OCI-LY3 (cell line): ENCODE results near the gene SLC24A5.

Experiments used
- EZH2phosphoT487 ChIP-seq: fragments of 200-600 bp; shearing (Covaris generic); IDR thresholded peaks from 2 replicates; pipeline ENCODE4 v1.6.1; 2018; ENCODE audit warnings: antibody characterized with exemption, mixed run types, low read depth
- TF ChIP-seq, protein P1 (sequence below): fragments of 200-600, 300-600 bp; sonication (generic); IDR thresholded peaks from 2 replicates; pipeline ENCODE4 v1.5.1; 2014; ENCODE audit warnings: antibody characterized with exemption, low read length, low read depth

DNA sequence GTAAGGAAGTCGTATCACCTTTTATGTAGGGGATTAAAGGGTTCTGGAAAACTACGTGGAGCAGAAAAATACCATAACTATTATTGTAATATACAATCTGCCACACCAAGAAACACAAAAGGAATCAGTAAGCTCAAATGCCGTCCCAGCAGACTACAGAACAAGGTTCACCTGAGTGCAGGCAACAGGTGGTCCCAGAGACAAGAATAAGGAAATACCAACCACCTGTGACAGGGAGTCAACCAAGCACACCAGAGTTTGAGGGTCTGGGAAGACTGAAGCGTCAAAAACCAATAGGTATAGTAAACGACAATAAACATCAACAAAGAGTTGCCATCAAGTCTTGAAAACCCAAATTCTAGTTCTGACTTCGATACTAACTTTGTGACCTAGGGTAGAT is 12.1 kb downstream of the SLC24A5 start:
- TF ChIP-seq, protein P1, sequence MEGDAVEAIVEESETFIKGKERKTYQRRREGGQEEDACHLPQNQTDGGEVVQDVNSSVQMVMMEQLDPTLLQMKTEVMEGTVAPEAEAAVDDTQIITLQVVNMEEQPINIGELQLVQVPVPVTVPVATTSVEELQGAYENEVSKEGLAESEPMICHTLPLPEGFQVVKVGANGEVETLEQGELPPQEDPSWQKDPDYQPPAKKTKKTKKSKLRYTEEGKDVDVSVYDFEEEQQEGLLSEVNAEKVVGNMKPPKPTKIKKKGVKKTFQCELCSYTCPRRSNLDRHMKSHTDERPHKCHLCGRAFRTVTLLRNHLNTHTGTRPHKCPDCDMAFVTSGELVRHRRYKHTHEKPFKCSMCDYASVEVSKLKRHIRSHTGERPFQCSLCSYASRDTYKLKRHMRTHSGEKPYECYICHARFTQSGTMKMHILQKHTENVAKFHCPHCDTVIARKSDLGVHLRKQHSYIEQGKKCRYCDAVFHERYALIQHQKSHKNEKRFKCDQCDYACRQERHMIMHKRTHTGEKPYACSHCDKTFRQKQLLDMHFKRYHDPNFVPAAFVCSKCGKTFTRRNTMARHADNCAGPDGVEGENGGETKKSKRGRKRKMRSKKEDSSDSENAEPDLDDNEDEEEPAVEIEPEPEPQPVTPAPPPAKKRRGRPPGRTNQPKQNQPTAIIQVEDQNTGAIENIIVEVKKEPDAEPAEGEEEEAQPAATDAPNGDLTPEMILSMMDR, result no peak
- TF ChIP-seq EZH2phosphoT487, result no peak
